ENCODE measurements around the gene MS4A10.

Gene MS4A10

DNA sequence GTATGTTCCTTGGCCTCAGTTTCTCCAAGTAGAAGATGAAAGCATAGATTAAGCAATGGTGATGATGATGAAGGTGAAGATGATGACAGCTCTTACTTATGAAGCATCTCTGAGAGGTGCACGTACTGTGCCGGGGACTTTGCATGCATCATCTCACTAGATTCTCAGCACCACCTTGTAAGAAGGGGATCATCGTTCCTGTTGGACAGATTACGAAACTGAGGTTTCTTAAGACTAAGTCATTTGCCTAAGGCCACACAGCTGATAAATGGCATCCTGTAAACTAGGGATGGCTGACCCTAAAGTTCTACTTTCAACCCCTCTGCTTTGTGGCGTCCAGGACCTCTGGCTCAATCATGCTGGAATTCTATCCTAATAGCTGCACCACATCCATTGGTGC is 19.8 kb upstream of the MS4A10 start:
- no peak for DNase-seq (ENCODE audit: low spot score)

DNA sequence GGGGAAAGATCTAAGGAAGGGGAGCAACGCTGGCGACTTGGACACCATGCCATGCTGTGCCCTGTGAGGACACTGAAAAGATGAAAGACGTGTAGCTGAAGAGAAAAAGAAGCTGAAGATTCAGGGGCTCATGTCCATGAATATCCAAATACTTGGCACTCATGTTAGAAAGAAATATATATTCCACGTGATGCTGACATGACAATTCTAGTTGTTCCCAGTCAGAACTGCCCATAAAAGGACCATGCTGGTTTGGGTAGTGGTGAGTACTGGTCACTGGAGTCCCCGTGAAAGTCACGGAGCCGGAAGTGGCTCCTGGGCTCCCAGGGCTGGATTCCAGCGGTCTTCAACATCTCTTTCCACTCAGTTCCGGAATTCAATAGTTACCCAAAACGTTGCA is 18.6 kb upstream of the MS4A10 start:
- DNase-seq (ENCODE audit: low spot score) = no peak

GRCh38 chr11:60767388-60767811 is 17.7 kb upstream of the MS4A10 start:
- no peak for DNase-seq (ENCODE audit: low spot score)

DNA sequence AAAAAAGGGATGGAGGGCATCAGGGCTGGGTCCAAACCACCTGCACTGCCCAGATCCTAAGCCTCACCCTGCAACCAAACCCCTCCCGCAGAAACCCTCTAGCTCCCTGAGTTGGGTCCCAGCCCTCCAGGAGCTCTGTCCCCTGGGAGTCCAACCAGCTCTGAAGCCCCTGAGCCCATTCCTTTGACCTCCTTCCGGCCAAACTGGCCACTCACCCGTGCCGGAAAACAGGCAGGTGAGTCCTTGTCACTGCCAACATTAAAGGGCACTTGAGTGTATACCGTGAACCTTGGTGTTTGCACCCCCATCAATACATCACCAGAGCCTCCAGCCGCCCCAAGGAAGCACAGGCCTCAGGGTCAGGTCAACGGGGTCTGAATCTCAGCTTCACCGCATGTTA is 16.9 kb upstream of the MS4A10 start:
- DNase-seq (ENCODE audit: low spot score) = no peak

- no peak for DNase-seq (ENCODE audit: low spot score)
Measured at GRCh38 chr11:60769273-60769672, 15.9 kb upstream of the MS4A10 start.

- no peak for DNase-seq (ENCODE audit: low spot score)
Measured at GRCh38 chr11:60769811-60770210, 15.3 kb upstream of the MS4A10 start.

DNA sequence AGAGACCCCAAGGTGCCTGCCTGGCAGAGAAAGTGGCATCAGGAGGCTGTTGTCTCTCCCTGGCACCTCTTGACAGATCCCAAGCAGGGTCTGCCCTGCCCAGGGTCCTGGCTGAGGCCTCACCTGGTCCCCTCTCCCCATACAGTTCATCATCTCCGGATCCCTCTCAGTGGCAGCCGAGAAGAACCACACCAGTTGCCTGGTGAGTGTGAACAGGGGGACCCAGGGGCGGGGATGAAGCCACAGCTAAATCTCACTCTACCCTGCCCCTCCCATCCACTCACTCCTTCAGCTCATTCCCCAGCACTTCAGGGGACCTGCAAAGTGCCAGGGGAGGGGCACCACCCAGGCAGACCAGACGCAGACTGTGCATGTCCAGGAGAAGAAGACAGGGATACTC is 14.0 kb upstream of the MS4A10 start:
- no peak for DNase-seq (ENCODE audit: low spot score)

DNA sequence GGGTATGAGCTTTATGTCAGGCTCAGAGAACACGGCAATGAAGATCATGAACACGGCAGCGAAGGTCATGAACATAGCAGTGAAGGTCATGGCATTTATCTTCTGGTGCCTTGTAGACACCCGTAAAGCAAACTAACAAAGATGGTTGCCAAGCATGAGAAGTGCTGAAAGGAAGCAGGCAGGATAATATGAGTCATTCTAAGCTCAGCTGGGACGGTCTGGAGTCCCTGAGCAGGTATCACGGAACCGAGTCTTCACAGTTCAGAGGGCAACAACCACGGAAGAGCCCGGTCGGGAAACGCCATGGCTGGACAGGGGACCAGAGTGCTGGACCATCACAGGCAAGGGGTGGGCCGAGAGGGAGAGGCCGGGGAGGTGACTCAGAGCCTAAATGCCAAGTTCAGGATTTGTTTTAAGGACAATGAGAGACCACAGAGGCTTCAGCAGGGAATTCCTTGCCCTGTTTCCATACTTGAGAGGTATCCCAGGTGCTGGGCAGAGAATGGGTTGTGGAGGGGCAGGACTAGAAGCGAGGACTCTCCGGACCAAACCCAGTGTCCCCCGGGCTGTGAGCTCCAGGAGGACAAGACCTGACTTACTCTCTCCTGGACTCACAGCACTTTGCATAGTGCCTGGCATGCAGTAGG is 13.1 kb upstream of the MS4A10 start:
- DNase-seq (ENCODE audit: low spot score) = no peak

GRCh38 chr11:60772666-60773065 is 12.5 kb upstream of the MS4A10 start:
- no peak for DNase-seq (ENCODE audit: low spot score)

DNA sequence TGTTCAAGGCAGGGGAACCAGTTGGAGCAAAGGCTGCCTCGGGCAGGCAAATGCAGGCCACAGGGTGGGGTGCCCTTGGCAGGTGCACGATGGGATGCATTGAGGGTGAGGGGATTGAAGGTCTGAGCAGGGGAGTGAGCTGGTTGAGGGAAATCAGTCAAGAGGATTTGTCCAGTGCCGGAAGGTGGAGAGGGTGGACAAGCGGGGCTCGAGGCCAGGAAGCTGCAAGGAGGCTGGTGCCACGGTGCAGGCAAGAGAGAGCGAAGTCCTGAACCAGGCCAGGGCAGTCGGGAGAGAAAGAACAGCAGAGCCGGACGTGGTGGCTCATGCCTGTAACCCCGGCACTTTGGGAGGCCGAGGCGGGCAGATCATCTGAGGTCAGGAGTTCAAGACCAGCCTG is 10.4 kb upstream of the MS4A10 start:
- no peak for DNase-seq (ENCODE audit: low spot score)

GRCh38 chr11:60775420-60775961 is 9.6 kb upstream of the MS4A10 start:
- DNase-seq (ENCODE audit: low spot score) = peak; percentile 91

- DNase-seq (ENCODE audit: low spot score) = no peak
Measured at GRCh38 chr11:60776167-60776566, 9.0 kb upstream of the MS4A10 start.

DNA sequence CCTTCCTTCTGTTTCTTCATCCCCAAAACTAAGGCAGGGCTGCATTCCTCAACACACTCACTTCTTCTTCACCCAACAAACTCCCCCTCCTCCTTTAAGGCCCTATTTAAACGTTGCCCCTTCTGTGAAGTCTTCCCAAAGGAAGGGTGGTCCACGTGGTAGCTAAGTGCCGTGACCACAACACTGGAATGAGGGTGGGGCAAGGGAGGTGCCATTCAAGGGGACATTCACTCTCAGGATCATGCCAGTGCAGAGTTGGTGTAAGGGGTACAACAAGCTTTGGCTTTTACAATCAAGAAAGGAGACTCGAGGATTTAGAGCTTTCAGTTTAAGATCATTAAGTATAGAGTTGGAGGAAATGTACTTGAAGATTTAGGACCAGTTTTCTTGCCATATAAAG is 8.0 kb upstream of the MS4A10 start:
- DNase-seq (ENCODE audit: low spot score) = no peak

GRCh38 chr11:60777572-60777971 is 7.6 kb upstream of the MS4A10 start:
- DNase-seq (ENCODE audit: low spot score) = peak; percentile 98

DNA sequence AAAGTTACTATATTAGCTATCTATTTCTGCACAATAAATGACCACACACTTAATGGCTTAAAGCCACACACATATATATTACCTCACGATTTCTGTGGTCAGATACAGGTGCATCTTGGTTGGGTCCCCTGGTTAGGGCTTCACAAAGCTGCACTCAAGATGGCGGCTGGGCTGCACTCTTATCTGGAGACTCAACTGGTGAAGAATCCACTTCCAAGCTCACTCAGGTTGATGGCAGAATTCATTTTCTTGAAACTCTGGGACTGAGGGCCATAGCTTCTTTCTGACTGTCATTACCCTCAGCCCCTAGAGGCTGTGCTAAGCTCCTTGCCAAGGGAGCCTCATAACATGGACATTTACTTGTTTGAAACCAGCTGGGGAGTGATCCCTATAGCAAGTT is 5.1 kb upstream of the MS4A10 start:
- DNase-seq (ENCODE audit: low spot score) = no peak

DNA sequence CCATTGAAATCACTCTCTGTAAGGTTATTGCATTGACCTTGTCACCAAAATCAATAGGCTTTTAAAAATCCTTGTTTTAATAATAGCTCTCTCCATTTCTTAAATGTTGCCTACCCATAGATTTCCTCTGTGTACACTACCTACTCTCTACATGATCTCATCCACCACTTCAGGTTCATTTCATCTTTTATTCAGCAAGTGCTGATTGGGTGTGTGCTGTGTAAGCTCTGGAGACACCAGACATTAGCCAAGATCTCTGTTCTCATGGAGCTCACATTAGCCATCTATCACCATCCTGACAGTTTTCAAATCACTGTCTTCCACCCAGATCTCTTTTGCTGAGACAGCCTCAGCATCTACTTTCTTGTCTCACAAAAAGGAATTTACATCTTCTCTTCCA is 4.4 kb upstream of the MS4A10 start:
- DNase-seq (ENCODE audit: low spot score) = no peak

DNA sequence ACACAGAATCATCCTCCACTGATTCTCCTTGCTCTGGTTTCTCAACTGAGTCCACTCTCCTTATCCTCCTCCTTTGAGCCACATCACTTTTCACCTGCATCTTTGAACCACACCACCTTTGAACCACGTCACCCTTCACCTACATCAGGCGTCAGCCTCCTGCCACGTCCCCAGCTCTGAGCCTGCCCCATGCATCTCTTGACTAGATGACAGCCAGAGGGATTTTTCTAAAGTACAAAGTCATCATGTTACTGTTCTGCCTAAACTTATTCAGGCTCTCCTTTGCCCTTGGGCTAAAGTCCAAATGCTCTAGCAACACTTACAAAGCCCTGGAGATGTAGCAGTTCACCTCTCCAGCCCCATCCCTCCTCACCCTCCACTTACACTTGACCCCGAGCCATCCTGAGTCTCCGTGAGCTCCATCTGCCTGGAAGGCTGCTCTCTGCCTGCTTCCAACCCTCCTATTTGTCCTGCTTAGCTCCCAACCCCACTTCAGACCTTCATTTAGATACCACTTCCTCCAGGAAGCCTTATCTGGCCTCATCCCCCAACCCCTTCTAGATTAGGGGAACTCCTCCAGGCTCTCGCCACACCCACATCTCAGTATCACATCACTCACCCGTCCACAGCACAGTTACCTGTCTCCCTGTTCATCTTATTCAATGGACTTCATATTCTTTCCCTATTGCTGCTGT is 3.7 kb upstream of the MS4A10 start:
- no peak for DNase-seq (ENCODE audit: low spot score)

- no peak for DNase-seq (ENCODE audit: low spot score)
Measured at GRCh38 chr11:60781981-60782316, 3.2 kb upstream of the MS4A10 start.

DNA sequence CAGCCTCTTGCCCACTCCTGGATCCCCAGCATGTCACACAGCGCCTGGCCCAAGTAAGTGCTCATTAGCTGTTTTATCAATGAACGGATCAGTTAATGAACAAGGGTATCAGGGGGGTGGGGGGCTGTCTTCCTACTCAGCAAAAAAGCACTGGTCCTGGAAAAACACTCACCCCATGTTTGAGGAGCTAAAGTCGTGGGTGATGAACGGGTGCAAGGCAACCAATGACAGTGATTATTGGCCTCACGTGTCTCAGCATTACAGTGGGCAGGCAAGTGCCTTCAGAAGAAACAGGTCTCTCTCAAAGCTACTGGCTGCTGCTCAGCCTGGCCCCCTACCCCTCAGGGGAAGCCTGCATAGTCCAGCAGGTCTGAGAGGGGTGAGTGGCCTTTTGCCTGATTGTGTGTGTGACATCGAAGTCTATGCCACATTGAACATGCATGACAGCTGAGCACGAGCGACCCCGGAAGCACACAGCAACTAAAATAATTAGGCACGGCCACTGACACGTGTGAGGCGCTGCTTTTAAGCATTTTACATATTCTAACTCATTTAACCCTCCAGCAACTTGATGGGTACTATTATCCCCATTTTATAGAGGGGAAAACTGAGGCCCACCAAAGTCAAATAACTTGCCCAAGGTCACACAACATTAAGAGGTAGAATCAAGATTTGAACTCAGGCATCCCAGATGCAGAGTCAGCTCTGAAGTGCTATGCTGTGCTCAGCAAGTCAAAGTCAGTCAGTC is 2.6 kb upstream of the MS4A10 start:
- no peak for DNase-seq (ENCODE audit: low spot score)

GRCh38 chr11:60783141-60783484 is 2.0 kb upstream of the MS4A10 start:
- DNase-seq (ENCODE audit: low spot score) = no peak

- DNase-seq (ENCODE audit: low spot score) = no peak
Measured at GRCh38 chr11:60783911-60784310, 1.2 kb upstream of the MS4A10 start.

DNA sequence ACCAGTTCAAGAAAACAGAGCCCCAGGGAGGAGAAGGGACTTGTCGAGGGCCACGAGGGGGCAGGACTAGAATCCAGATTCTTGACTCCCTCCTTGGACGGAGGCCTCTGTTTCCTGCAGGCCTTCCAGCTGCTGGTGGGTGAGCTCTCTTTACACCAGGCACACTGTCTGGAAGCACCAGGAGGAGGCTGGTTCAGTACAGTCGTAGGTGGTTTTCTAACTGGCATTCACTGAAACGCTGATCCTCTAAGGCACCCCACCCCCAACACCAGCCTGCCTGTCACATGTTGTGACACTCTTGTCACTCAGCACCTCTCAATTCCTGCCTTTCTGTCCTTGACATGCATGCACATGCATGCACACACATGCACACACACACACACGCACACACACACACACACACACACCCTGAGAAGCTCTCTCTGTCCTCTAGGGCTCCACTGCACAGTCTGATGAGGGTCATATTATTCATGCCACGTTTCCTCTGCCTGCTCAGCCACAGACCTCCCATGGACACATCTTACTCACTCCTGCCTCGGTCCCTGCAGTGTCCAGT is 751 bp downstream of the MS4A10 start:
- no peak for DNase-seq (ENCODE audit: low spot score)
